ENCODE results near the gene BANK1.

GRCh38 chr4:101865501-101866062 is 75.1 kb downstream of the BANK1 start:
- TF ChIP-seq CTCF (IDR thresholded peaks at IDR 0.05) (no peak), EZH2 (IDR thresholded peaks at IDR 0.05; ENCODE audit: borderline replicate concordance, insufficient read depth, low read depth, low read length, poor library complexity, severe bottlenecking) (no peak)

Data from B cell (primary cell).